D721Med (cell line): ENCODE data around the gene MORF4L1.
A peak's percentile ranks its signal among the peaks of the same experiment; 100 is the strongest.
"Not testable (repeated sequence)": the region's sequence is repeated elsewhere in the genome, so short reads cannot be mapped to it uniquely, and the experiment has no call there.

Experiments used
- DNase-seq: peaks from one replicate; pipeline ENCODE4 v3.0.0; 2011; ENCODE audit warnings: low spot score; ENCODE audit not compliant: insufficient read length
- FAIRE-seq: peaks from 2 replicates; lab custom pipeline; 2011; peaks lifted over from hg19 to GRCh38; lab: Jason Lieb, UNC
- TF ChIP-seq, protein P1 (sequence below): IDR thresholded peaks from 2 replicates; pipeline ENCODE4 v1.5.1; 2012; ENCODE audit warnings: mild to moderate bottlenecking, control low read depth; ENCODE audit not compliant: insufficient read depth; ENCODE audit errors: missing control alignments

MORF4L1 gene

DNA sequence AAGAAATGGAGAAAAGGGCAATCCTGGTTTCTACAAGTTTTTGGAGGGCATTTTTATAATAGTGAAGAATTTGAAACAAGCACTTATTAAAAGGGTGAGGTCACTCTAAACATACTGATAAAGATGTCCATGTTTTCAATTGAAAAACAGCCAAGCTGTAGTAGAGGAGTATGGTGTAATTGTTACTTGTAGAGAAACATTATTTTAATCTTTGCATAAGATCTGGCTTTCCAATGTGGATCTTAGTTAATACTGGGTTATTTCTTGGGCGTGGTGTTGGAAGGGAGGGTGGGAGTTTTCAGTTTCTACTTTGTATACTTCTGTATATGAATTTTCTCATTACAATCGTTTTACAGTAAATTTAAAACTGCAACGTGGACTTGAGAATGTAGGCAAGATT lies 22.8 kb downstream of the MORF4L1 start:
- TF ChIP-seq, protein P1, sequence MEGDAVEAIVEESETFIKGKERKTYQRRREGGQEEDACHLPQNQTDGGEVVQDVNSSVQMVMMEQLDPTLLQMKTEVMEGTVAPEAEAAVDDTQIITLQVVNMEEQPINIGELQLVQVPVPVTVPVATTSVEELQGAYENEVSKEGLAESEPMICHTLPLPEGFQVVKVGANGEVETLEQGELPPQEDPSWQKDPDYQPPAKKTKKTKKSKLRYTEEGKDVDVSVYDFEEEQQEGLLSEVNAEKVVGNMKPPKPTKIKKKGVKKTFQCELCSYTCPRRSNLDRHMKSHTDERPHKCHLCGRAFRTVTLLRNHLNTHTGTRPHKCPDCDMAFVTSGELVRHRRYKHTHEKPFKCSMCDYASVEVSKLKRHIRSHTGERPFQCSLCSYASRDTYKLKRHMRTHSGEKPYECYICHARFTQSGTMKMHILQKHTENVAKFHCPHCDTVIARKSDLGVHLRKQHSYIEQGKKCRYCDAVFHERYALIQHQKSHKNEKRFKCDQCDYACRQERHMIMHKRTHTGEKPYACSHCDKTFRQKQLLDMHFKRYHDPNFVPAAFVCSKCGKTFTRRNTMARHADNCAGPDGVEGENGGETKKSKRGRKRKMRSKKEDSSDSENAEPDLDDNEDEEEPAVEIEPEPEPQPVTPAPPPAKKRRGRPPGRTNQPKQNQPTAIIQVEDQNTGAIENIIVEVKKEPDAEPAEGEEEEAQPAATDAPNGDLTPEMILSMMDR = no peak
- no peak for DNase-seq
- FAIRE-seq = no peak

DNA sequence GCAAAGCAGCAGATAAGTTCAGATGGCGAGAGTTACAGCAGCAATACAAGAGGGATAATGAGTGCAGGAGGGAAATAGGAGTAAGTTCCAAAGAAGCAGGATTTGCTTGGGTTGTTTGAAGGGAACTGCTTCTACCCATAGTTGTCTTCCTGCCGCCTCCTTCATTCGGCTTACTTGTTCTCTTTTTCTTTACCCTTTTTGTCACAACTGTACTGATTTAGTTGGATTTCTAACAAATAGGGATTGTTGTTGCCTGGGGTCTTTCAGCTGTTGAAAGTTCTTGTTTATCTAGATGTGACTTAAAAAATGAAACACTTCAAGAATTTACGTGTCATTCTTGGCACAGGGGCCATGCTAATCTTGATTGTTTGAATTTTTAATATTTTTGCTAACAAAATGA lies 25.9 kb downstream of the MORF4L1 start:
- FAIRE-seq = no peak
- no peak for DNase-seq
- TF ChIP-seq, protein P1 = no peak

DNA sequence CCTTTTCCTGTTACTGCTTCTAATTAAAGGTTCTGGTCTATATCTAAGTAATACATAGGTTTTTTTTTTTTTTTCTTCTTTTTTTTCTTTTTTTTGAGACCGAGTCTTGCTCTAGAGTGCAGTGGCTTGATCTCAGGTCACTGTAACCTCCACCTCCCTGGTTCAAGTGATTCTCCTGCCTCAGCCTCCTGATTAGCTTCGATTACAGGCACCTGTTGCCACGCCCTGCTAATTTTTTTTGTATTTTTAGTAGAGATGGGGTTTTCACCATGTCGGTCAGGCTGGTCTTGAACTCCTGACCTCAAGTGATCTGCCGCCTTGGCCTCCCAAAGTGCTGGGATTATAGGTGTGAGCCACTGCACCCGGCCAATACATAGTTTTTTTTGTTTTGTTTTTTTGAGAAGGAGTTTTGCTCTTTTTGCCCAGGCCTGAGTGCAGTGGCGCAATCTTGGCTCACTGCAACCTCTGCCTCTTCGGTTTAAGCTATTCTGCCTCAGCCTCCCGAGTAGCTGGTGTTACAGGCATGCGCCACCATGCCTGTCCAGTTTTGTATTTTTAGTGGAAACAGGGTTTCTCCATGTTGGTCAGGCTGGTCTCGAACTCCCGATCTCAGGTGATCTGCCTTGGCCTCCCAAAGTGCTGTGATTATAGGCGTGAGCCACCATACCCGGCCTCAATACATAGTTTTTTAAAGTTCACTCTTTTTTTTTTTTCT lies 28.3 kb downstream of the MORF4L1 start:
- not testable (repeated sequence) for FAIRE-seq, DNase-seq

DNA sequence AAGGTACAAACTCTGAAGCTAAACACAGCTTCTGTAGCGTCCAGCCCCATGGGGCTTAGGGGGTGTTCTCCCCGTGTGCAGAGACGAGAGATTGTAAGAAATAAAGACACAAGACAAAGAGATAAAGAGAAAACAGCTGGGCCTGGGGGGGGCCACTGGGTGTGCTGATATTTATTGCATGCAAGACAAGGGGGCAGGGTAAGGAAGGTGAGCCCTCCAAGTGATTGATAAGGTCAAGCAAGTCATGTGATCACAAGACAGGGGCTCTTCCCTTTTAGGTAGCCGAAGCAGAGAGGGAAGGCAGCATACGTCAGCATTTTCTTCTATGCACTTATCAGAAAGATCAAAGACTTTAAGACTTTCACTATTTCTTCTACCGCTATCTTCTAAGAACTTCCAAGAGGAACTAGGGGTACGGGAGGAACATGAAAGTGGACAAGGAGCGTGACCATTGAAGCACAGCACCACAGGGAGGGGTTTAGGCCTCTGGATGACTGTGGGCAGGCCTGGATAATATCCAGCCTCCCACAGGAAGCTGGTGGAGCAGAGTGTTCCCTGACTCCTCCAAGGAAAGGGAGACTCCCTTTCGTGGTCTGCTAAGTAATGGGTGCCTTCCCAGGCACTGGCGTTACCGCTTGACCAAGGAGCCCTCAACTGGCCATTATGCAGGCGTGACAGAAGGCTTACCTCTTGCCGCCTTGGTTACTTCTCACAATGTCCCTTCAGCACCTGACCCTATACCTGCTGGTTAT lies 29.8 kb downstream of the MORF4L1 start:
- DNase-seq, FAIRE-seq: not testable (repeated sequence)

DNA sequence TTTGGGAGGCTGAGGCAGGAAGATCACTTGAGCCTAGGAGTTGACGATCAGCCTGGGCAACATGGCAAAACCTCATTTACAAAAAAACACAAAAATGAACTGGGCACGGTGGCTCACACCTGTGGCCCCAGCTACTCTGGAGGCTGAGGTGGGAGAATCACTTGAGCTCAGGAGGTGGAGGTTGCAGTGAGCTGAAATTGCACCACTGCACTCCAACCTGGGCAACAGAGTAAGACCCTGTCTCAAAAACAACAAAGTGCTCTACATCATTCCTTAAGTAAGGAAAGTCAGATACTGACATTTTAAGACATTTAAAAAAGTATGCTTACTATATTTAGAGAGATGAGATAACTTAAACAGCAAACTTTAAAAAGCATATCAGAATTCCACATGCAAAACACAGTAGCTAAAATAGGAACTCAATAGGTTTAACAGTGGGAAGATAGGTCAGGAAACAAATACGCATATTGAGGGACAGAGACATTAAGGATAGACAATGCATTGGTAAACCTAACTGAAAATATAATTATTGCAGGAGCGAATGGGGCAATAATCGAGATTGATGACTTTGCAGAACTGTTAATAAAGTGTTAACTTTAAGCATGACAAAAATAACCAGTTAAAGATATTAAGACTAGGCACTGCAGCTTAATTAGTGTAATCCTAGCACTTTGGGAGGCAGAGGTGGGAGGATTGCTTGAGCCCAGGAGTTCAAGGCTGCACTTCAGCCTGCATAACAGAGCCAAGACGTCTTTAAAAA lies 32.1 kb downstream of the MORF4L1 start:
- DNase-seq (no peak), FAIRE-seq (no peak)
- TF ChIP-seq, protein P1 = no peak

DNA sequence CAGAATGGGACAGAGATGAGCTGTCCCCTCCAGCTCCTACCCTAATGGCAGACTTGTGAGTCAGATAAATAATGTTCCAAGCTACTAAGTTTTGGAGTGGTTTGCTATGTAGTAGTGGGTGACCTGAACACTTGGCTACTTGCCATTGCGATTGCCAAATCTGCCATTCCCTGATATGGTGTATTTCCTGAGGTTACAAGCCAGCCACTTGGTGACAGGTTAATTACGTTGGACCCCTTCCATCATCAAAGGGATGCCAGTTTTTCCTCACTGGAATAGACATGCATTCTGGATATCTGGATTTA lies 33.6 kb downstream of the MORF4L1 start:
- DNase-seq (no peak), FAIRE-seq (no peak)
- TF ChIP-seq, protein P1 = no peak

DNA sequence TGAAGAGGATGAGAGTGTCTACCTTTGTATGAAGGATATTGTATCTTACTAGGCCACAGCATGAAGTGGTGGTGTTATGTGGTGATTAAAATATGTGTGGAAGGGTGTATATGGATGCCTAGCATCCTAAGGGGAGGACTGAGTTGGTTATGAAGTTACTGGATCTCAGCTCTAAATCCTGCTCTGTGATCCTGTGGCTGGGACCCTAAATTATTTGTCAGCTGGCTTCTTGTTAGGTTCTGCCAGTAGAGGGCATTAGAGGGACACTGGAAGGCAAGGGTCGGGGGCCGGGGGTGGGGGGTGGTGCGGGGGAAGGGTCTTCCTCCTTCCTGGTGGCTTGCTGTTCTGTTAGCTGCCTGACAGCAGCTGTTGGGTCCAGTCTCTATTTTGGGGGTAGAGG lies 34.9 kb downstream of the MORF4L1 start:
- FAIRE-seq (no peak), DNase-seq (no peak)
- TF ChIP-seq, protein P1 = peak; percentile 27
